Lung (tissue), 12 donors: ENCODE measurements around the gene ME2. TPM values are rescaled to one million over a fixed set of nuclear protein-coding genes. Genes with fewer than 3 reads are reported as not detected.
"Not testable (repeated sequence)": the region's sequence is repeated elsewhere in the genome, so short reads cannot be mapped to it uniquely, and the experiment has no call there.

Source experiments
- ATAC-seq: fragments of 200-7000 bp; cut with Tn5 transposase; one replicate; pipeline ENCODE4 v1.9.1; 2020; ENCODE audit warnings: moderate number of reproducible peaks; ENCODE audit not compliant: insufficient read depth, low FRiP score
- DNase-seq, 3 donors: peaks; one replicate each; pipeline ENCODE4 v3.0.0-alpha.2; 2013 to 2017
- H3K27ac ChIP-seq, 2 donors: one replicate each; pipeline ENCODE4 v1.5.1; 2013; ENCODE audit warnings: mild to moderate bottlenecking in 2 of 2, moderate library complexity in 2 of 2, control low read depth in 1 of 2, inconsistent platforms in 1 of 2, low read depth in 1 of 2, low read length in 1 of 2
- H3K27me3 ChIP-seq, 3 donors: one replicate each; pipeline ENCODE4 v1.5.1; 2013; ENCODE audit warnings: low read length in 2 of 3; ENCODE audit not compliant: control insufficient read depth in 3 of 3, insufficient read depth in 3 of 3
- H3K36me3 ChIP-seq, 4 donors: one replicate each; pipeline ENCODE4 v1.5.1; 2013; ENCODE audit warnings: low read length in 4 of 4, mild to moderate bottlenecking in 1 of 4, moderate library complexity in 1 of 4; ENCODE audit not compliant: control insufficient read depth in 4 of 4, insufficient read depth in 4 of 4
- H3K4me1 ChIP-seq, 5 donors: one replicate each; pipeline ENCODE4 v1.5.1; 2013; ENCODE audit warnings: low read length in 5 of 5, mild to moderate bottlenecking in 2 of 5, moderate library complexity in 1 of 5; ENCODE audit not compliant: control insufficient read depth in 5 of 5, insufficient read depth in 5 of 5
- H3K4me3 ChIP-seq: one replicate; pipeline ENCODE4 v1.5.1; 2013; ENCODE audit warnings: mild to moderate bottlenecking, control low read depth, moderate library complexity
- H3K9ac ChIP-seq, 2 donors: one replicate each; pipeline ENCODE4 v1.5.1; 2013; ENCODE audit warnings: low read length in 2 of 2, control low read depth in 1 of 2; ENCODE audit not compliant: insufficient read depth in 1 of 2
- H3K9me3 ChIP-seq, 4 donors: one replicate each; pipeline ENCODE4 v1.5.1; 2013; ENCODE audit warnings: low read length in 3 of 4, mild to moderate bottlenecking in 1 of 4, moderate library complexity in 1 of 4; ENCODE audit not compliant: control insufficient read depth in 4 of 4, insufficient read depth in 3 of 4
- CTCF ChIP-seq: IDR thresholded peaks from 2 replicates; pipeline ENCODE4 v1.5.1; 2012; ENCODE audit warnings: mild to moderate bottlenecking; ENCODE audit errors: control extremely low read depth, extremely low read depth
- WGBS, 2 donors: extraction: QIAGEN DNeasy Blood & Tissue Kit; methylation state at CpG; one replicate each; pipeline ENCODE4 v1.1.7; 2013; 5-methylcytosine and 5-hydroxymethylcytosine counted together
- polyA plus RNA-seq, 2 donors: library from polyadenylated mRNA; stranded (reverse); fragments of 200-250 nt; gene quantifications; one replicate each; pipeline ENCODE4 v1.2.1, GENCODE V29; 2013
- total RNA-seq, 2 donors: library from RNA; depleted of rRNA in 1 of 2; stranded (reverse); fragments of >200 nt in 1 of 2; gene quantifications; one replicate each; pipeline ENCODE4 v1.2.1, GENCODE V29; 2014 to 2021
- donor health status: control.
- donor health status: control.
- donor health status: Bipolar disorder and iron deficiency.
- donor health status: healthy.
- donor health status: DM: yes; HTN: yes; CAD: no.

The ME2 gene
- total and polyA plus RNA-seq, 4 donors: 17.9 to 52.0 (median 34.0) TPM

DNA sequence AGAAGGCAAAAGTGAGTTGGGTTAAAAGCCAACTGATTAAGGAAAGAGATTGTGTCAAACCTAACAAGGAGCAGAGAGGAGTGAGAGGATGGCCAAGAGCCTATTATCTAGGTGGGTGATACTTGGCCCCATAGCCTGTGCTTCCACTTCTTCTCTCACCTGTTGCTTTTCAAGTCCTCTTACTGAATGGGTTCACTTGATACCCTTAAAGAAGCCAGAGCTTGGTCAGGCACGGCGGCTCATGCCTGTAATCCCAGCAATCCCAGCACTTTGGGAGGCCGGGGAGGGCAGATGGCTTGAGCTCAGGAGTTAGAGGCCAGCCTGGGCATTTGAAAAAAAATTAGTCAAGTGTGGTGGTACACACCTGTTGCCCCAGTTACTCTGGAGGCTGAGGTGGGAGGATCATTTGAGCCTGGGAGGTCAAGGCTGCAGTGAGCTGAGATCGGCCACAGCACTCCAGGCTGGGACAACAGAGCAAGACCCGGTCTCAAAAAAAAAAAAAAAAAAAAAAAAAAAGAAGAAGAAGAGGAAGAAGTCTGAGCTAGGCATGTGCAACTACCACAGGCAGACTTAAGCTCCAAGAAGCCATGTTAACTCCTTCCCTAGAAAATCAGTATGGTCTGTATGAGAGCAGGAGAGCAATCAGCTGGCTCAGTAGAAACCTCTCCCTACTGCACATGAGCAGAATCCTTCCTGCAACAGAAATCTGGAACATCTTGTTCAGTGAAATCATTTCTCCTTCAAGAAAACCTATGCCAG lies 28.4 kb upstream of the ME2 start:
- Histone ChIP-seq H3K4me3 (no peak overlapping the region), H3K9ac (no peak overlapping the region), H3K36me3 (no peaks in the 10 kb centered on the region), H3K9me3 (no peaks in the 10 kb centered on the region), H3K27ac (no peak overlapping the region), H3K4me1 (peaks cover 0 to 4% (median 0%) of the 10 kb centered on the region in 5 donors), H3K27me3 (no peaks in the 10 kb centered on the region)
- DNase-seq (no peak), ATAC-seq (no peak)
- no peak for TF ChIP-seq CTCF
- 95 to 97% methylated on average over 5 of the region's 5 CpGs for WGBS, 2 donors

GRCh38 chr18:50853863-50854271 lies 25.1 kb upstream of the ME2 start:
- Histone ChIP-seq H3K9ac (no peak overlapping the region), H3K27me3 (no peaks in the 10 kb centered on the region), H3K27ac (no peak overlapping the region), H3K36me3 (no peaks in the 10 kb centered on the region), H3K4me3 (no peak overlapping the region), H3K4me1 (no peaks in the 10 kb centered on the region), H3K9me3 (no peaks in the 10 kb centered on the region)
- no peak for TF ChIP-seq CTCF
- DNase-seq (no peak), ATAC-seq (no peak)
- WGBS, 2 donors: 77 to 81% methylated on average over 6 of the region's 6 CpGs

DNA sequence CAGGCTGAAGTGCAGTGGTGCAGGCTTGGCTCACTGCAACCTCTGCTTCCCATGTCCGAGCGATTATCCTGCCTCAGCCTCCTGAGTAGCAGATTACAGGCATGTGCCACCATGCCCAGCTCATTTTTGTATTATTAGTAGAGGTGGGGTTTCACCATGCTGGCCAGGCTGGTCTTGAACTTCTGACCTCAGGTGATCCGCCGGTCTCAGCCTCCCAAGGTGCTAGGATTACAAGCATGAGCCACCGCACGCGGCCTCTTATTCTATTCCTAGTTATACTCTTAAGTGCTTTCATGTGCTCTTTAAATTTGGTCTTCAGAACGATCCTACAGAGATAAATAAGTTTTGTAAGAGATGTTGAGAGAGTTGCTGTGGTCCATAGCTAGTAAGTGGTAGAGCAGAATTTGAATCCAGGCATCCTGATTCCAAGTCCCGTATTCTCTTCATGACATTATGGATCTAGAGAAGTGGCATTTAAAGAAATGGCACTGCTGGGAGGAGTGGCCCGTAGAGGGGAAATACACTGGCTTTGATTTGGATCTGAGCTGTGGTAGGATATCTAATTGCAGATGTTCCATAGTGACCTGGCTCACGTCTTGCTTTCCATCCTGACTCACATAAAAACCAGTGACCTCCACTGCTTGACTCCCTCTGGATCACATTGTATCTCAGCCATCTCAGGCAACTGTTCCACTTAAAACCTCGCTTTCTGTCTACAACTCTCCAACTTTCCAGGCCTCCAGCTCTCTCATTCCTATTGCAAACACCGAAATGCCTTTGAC lies 22.8 kb upstream of the ME2 start:
- DNase-seq: no peak
- no peak for TF ChIP-seq CTCF
- H3K9ac ChIP-seq: no peak overlapping the region

GRCh38 chr18:50857166-50857565 lies 21.8 kb upstream of the ME2 start:
- not testable (repeated sequence) for H3K27ac ChIP-seq, DNase-seq, H3K27me3 ChIP-seq, ATAC-seq, H3K4me3 ChIP-seq, H3K9ac ChIP-seq, H3K36me3 ChIP-seq, H3K9me3 ChIP-seq, H3K4me1 ChIP-seq
- WGBS, 2 donors: 63 to 83% methylated on average over 5 of the region's 5 CpGs

More for the DNA sequence above, 22.8 kb upstream of the ME2 start:
- Histone ChIP-seq H3K4me3 (no peak overlapping the region), H3K9me3 (no peaks in the 10 kb centered on the region), H3K36me3 (no peaks in the 10 kb centered on the region), H3K27ac (no peak overlapping the region), H3K4me1 (no peaks in the 10 kb centered on the region), H3K27me3 (no peaks in the 10 kb centered on the region)
- ATAC-seq: no peak
- WGBS, 2 donors: 89 to 91% methylated on average over 13 of the region's 13 CpGs
